WTC11 (cell line): ENCODE results near the gene KCNIP2. TPM values are rescaled to one million over a fixed set of nuclear protein-coding genes. Genes with fewer than 3 reads are reported as not detected.

Experiments used
- ATAC-seq: fragments of 200-7000 bp; cut with Tn5 transposase; 2 replicates; pipeline ENCODE4 v1.10.0; 2021; ENCODE audit warnings: mild to moderate bottlenecking, moderate library complexity
- CTCF ChIA-PET: fragments of 300-600 bp; sonication (Branson Sonifier 250); formaldehyde crosslinking; loops from one replicate; lab custom pipeline; 2021; ENCODE audit warnings: antibody characterized with exemption; lab: Charles Lee
- POLR2A ChIA-PET: fragments of 350-600 bp; sonication (Branson Sonifier 250); formaldehyde crosslinking; loops from one replicate; lab custom pipeline; 2021; ENCODE audit warnings: antibody characterized with exemption; lab: Charles Lee
- DNase-seq: peaks from one replicate; pipeline ENCODE4 v3.0.0; 2021; ENCODE audit warnings: low spot score
- H3K27ac Mint-ChIP-seq: 2 replicates; pipeline ENCODE4 v1.8.0; 2021; ENCODE audit warnings: mixed read lengths
- H3K27me3 Mint-ChIP-seq: 2 replicates; pipeline ENCODE4 v1.8.0; 2021; ENCODE audit warnings: low read depth, mild to moderate bottlenecking, moderate library complexity, mixed read lengths
- H3K36me3 Mint-ChIP-seq: 2 replicates; pipeline ENCODE4 v1.8.0; 2021; ENCODE audit warnings: mixed read lengths
- H3K4me1 Mint-ChIP-seq: 2 replicates; pipeline ENCODE4 v1.8.0; 2022; ENCODE audit warnings: mixed read lengths
- H3K4me3 Mint-ChIP-seq: 2 replicates; pipeline ENCODE4 v1.8.0; 2021; ENCODE audit warnings: mild to moderate bottlenecking, moderate library complexity, mixed read lengths
- H3K9me3 Mint-ChIP-seq: 2 replicates; pipeline ENCODE4 v1.8.0; 2021; ENCODE audit warnings: mixed read lengths
- ATF3 ChIP-seq: sonication (generic); formaldehyde crosslinking; conservative IDR thresholded peaks from 2 replicates; pipeline ENCODE4 v1.8.1; 2022; ENCODE audit warnings: mild to moderate bottlenecking, missing genetic modification reagents
- CREB1 ChIP-seq: sonication (generic); formaldehyde crosslinking; IDR thresholded peaks from 2 replicates; pipeline ENCODE4 v1.8.0; 2023; ENCODE audit warnings: mild to moderate bottlenecking, missing genetic modification reagents
- CREM ChIP-seq: sonication (generic); formaldehyde crosslinking; IDR thresholded peaks from 2 replicates; pipeline ENCODE4 v1.8.1; 2022; ENCODE audit warnings: mild to moderate bottlenecking, missing genetic modification reagents, moderate library complexity
- FOXK1 ChIP-seq: sonication (generic); formaldehyde crosslinking; IDR thresholded peaks from 2 replicates; pipeline ENCODE4 v1.8.0; 2022; ENCODE audit warnings: mild to moderate bottlenecking, moderate library complexity, missing genetic modification reagents
- FOXP1 ChIP-seq: sonication (generic); formaldehyde crosslinking; IDR thresholded peaks from 2 replicates; pipeline ENCODE4 v1.8.0; 2022; ENCODE audit warnings: missing genetic modification reagents, mild to moderate bottlenecking, moderate library complexity, borderline replicate concordance
- FOXP4 ChIP-seq: sonication (generic); formaldehyde crosslinking; IDR thresholded peaks from 2 replicates; pipeline ENCODE4 v1.8.0; 2022; ENCODE audit warnings: mild to moderate bottlenecking, missing genetic modification reagents
- GRHL2 ChIP-seq: fragments of 250-450 bp; sonication (Bioruptor Pico); IDR thresholded peaks from 2 replicates; pipeline ENCODE4 v1.8.0; 2022; ENCODE audit warnings: mild to moderate bottlenecking, moderate library complexity; ENCODE audit not compliant: insufficient replicate concordance, severe bottlenecking
- JAZF1 ChIP-seq: fragments of 250-450 bp; sonication (Bioruptor Pico); IDR thresholded peaks from 2 replicates; pipeline ENCODE4 v1.9.0; 2021; ENCODE audit warnings: moderate library complexity, mild to moderate bottlenecking, inconsistent platforms
- MLX ChIP-seq: sonication (generic); formaldehyde crosslinking; IDR thresholded peaks from 2 replicates; pipeline ENCODE4 v1.8.1; 2023; ENCODE audit warnings: mild to moderate bottlenecking, missing genetic modification reagents, moderate library complexity
- NR1H2 ChIP-seq: sonication (generic); formaldehyde crosslinking; IDR thresholded peaks from 2 replicates; pipeline ENCODE4 v1.9.0; 2021; ENCODE audit warnings: mild to moderate bottlenecking, moderate library complexity, missing genetic modification reagents
- TEAD1 ChIP-seq: sonication (generic); formaldehyde crosslinking; IDR thresholded peaks from 2 replicates; pipeline ENCODE4 v1.8.0; 2022; ENCODE audit warnings: mild to moderate bottlenecking, missing genetic modification reagents
- ZBTB21 ChIP-seq: sonication (generic); formaldehyde crosslinking; IDR thresholded peaks from 2 replicates; pipeline ENCODE4 v1.8.1; 2023; ENCODE audit warnings: mild to moderate bottlenecking, missing genetic modification reagents, borderline replicate concordance
- ZBTB43 ChIP-seq: sonication (generic); formaldehyde crosslinking; IDR thresholded peaks from 2 replicates; pipeline ENCODE4 v1.8.1; 2023; ENCODE audit warnings: mild to moderate bottlenecking, missing genetic modification reagents
- ZNF219 ChIP-seq: sonication (generic); formaldehyde crosslinking; IDR thresholded peaks from 2 replicates; pipeline ENCODE4 v1.8.0; 2023; ENCODE audit warnings: missing genetic modification reagents, mild to moderate bottlenecking, borderline replicate concordance
- ZNF263 ChIP-seq: sonication (generic); formaldehyde crosslinking; IDR thresholded peaks from 2 replicates; pipeline ENCODE4 v1.8.1; 2022; ENCODE audit warnings: low read depth, mild to moderate bottlenecking, moderate library complexity, missing genetic modification reagents
- ZNF281 ChIP-seq: sonication (generic); formaldehyde crosslinking; IDR thresholded peaks from 2 replicates; pipeline ENCODE4 v1.8.0; 2023; ENCODE audit warnings: mild to moderate bottlenecking, missing genetic modification reagents
- ZNF317 ChIP-seq: sonication (generic); formaldehyde crosslinking; IDR thresholded peaks from 2 replicates; pipeline ENCODE4 v1.8.1; 2023; ENCODE audit warnings: low read depth, mild to moderate bottlenecking, moderate library complexity, missing genetic modification reagents, borderline replicate concordance
- ZNF423 ChIP-seq: fragments of 250-450 bp; sonication (Bioruptor Pico); IDR thresholded peaks from 2 replicates; pipeline ENCODE4 v2.1.2; 2022; ENCODE audit warnings: mild to moderate bottlenecking, moderate library complexity
- ZSCAN18 ChIP-seq: fragments of 250-450 bp; sonication (Bioruptor Pico); IDR thresholded peaks from 2 replicates; pipeline ENCODE4 v2.1.2; 2022; ENCODE audit warnings: mild to moderate bottlenecking, moderate library complexity
- total RNA-seq: library from RNA; stranded (reverse); gene quantifications from 3 replicates; pipeline ENCODE4 v1.2.3, GENCODE V29; 2021
- TF ChIP-seq, protein P1 (sequence below): sonication (generic); formaldehyde crosslinking; IDR thresholded peaks from 2 replicates; pipeline ENCODE4 v1.8.1; 2022; ENCODE audit warnings: missing genetic modification reagents, borderline replicate concordance
- TF ChIP-seq, protein P2 (sequence below): fragments of 200-600 bp; IDR thresholded peaks from 2 replicates; pipeline ENCODE4 v1.8.0; 2022; ENCODE audit warnings: antibody characterized with exemption
- TF ChIP-seq, protein P3 (sequence below): sonication (generic); formaldehyde crosslinking; IDR thresholded peaks from 2 replicates; pipeline ENCODE4 v1.8.1; 2023; ENCODE audit warnings: mild to moderate bottlenecking, missing genetic modification reagents

KCNIP2 gene
- total RNA-seq, 1 experiment from 2014 or later = 5.2 TPM

- TF ChIP-seq ZNF317 (no peak), ZBTB43 (no peak), FOXP4 (CRISPR knock-in tag) (no peak), NR1H2 (CRISPR knock-in tag) (no peak), FOXP1 (no peak), JAZF1 (CRISPR knock-in tag) (no peak), ZBTB21 (CRISPR knock-in tag) (no peak), CREM (CRISPR knock-in tag) (no peak), GRHL2 (CRISPR knock-in tag) (no peak)
- TF ChIP-seq, protein P1, sequence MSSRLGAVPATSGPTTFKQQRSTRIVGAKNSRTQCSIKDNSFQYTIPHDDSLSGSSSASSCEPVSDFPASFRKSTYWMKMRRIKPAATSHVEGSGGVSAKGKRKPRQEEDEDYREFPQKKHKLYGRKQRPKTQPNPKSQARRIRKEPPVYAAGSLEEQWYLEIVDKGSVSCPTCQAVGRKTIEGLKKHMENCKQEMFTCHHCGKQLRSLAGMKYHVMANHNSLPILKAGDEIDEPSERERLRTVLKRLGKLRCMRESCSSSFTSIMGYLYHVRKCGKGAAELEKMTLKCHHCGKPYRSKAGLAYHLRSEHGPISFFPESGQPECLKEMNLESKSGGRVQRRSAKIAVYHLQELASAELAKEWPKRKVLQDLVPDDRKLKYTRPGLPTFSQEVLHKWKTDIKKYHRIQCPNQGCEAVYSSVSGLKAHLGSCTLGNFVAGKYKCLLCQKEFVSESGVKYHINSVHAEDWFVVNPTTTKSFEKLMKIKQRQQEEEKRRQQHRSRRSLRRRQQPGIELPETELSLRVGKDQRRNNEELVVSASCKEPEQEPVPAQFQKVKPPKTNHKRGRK (CRISPR knock-in tag) = no peak
- TF ChIP-seq, protein P2, sequence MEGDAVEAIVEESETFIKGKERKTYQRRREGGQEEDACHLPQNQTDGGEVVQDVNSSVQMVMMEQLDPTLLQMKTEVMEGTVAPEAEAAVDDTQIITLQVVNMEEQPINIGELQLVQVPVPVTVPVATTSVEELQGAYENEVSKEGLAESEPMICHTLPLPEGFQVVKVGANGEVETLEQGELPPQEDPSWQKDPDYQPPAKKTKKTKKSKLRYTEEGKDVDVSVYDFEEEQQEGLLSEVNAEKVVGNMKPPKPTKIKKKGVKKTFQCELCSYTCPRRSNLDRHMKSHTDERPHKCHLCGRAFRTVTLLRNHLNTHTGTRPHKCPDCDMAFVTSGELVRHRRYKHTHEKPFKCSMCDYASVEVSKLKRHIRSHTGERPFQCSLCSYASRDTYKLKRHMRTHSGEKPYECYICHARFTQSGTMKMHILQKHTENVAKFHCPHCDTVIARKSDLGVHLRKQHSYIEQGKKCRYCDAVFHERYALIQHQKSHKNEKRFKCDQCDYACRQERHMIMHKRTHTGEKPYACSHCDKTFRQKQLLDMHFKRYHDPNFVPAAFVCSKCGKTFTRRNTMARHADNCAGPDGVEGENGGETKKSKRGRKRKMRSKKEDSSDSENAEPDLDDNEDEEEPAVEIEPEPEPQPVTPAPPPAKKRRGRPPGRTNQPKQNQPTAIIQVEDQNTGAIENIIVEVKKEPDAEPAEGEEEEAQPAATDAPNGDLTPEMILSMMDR = no peak
These were observed 10.1 kb downstream of the KCNIP2 start (continued) for GRCh38 chr10:101833466-101833865.

DNA sequence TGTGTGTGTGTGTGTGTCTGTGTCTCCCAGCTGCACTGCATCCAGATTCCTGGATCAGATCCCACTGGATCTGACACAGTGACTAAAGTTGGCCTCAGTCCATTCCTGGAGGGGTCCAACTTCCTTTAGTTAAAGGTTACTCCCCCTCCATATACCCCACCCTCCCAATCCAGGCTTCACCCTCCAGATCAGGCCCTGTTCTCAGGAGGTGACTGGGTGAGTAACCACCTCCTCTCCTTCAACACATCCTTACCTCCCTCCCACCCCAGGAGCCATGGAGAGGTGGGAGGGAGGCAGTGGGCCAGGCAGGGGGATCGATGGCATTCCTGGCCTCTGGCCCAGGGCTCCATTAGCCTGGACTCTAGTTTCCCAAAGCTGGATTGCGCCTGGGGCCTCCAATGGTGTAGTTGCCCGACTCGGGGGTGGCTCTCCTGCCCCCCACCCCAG is 11.3 kb downstream of the KCNIP2 start:
- no peaks in the 10 kb centered on the region; the same call in none of the 2 replicates for H3K27me3 Mint-ChIP-seq
- no peak for DNase-seq
- CTCF ChIA-PET = interaction anchor here (1.1 to 5.2 kb wide), 4 partner anchors 8 to 178 kb away, joined by 4 to 64 read pairs (median 6); no protein-coding TSS in a partner anchor
- peaks cover 30% of the 10 kb centered on the region for H3K4me1 Mint-ChIP-seq
- H3K36me3 Mint-ChIP-seq = no peaks in the 10 kb centered on the region
- H3K27ac Mint-ChIP-seq = no peak overlapping the region
- H3K9me3 Mint-ChIP-seq = no peaks in the 10 kb centered on the region
- no peak for ATAC-seq
- POLR2A ChIA-PET = interaction anchor here (0.7 kb wide), 1 partner anchor 276 kb away, joined by 4 read pairs; no protein-coding TSS in a partner anchor
- no peak overlapping the region for H3K4me3 Mint-ChIP-seq
- TF ChIP-seq, protein P3, sequence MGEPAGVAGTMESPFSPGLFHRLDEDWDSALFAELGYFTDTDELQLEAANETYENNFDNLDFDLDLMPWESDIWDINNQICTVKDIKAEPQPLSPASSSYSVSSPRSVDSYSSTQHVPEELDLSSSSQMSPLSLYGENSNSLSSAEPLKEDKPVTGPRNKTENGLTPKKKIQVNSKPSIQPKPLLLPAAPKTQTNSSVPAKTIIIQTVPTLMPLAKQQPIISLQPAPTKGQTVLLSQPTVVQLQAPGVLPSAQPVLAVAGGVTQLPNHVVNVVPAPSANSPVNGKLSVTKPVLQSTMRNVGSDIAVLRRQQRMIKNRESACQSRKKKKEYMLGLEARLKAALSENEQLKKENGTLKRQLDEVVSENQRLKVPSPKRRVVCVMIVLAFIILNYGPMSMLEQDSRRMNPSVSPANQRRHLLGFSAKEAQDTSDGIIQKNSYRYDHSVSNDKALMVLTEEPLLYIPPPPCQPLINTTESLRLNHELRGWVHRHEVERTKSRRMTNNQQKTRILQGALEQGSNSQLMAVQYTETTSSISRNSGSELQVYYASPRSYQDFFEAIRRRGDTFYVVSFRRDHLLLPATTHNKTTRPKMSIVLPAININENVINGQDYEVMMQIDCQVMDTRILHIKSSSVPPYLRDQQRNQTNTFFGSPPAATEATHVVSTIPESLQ (CRISPR knock-in tag) = no peak
- TF ChIP-seq ZSCAN18 (no peak), ATF3 (CRISPR knock-in tag) (no peak), ZNF317 (no peak), ZNF281 (CRISPR knock-in tag) (no peak), CREB1 (CRISPR knock-in tag) (no peak), ZNF423 (CRISPR knock-in tag) (no peak), ZNF263 (CRISPR knock-in tag) (no peak), FOXP1 (no peak), TEAD1 (no peak), ZNF219 (CRISPR knock-in tag) (no peak), MLX (CRISPR knock-in tag) (no peak), FOXK1 (CRISPR knock-in tag) (no peak)
